K562 (cell line): Measurements from ENCODE around the gene PTCH2. TPM values are rescaled to one million over a fixed set of nuclear protein-coding genes. Genes with fewer than 3 reads are reported as not detected.

Experiments
- EHMT2 ChIP-seq: fragments of 450-650 bp; IDR thresholded peaks from 2 replicates; pipeline ENCODE4 v1.6.1; 2018; ENCODE audit warnings: antibody characterized with exemption
- ELK1 ChIP-seq: sonication (generic); formaldehyde crosslinking; IDR thresholded peaks from 2 replicates; pipeline ENCODE4 v1.8.1; 2022; ENCODE audit warnings: missing genetic modification reagents
- HBP1 ChIP-seq: fragments of 450-650 bp; formaldehyde crosslinking; IDR thresholded peaks from 2 replicates; pipeline ENCODE4 v1.4.0; 2022; ENCODE audit warnings: missing genetic modification characterization
- HES1 ChIP-seq: fragments of 450-650 bp; IDR thresholded peaks from 2 replicates; pipeline ENCODE4 v1.6.1; 2016; ENCODE audit warnings: low read depth, mild to moderate bottlenecking, moderate library complexity
- ILK ChIP-seq: fragments of 450-650 bp; IDR thresholded peaks from 2 replicates; pipeline ENCODE4 v1.6.1; 2016; ENCODE audit warnings: missing genetic modification characterization, low read depth, mild to moderate bottlenecking, missing compliant biosample characterization, moderate library complexity, borderline replicate concordance
- NBN ChIP-seq: fragments of 450-650 bp; IDR thresholded peaks from 2 replicates; pipeline ENCODE4 v1.6.1; 2016; ENCODE audit warnings: low read depth, mild to moderate bottlenecking
- PBX2 ChIP-seq, 2 experiments: IDR thresholded peaks in 1 of 2; conservative IDR thresholded peaks in 1 of 2; 2 replicates each; pipeline ENCODE4 v1.6.1; 2016; ENCODE audit warnings: low read depth in 2 of 2, mild to moderate bottlenecking in 1 of 2, missing compliant biosample characterization in 1 of 2, missing genetic modification characterization in 1 of 2, moderate library complexity in 1 of 2
- PHF8 ChIP-seq: fragments of 200-600 bp; sonication (generic); IDR thresholded peaks from 2 replicates; pipeline ENCODE4 v1.6.1; 2012; ENCODE audit warnings: mixed run types, mild to moderate bottlenecking, inconsistent platforms, low read length, moderate library complexity, borderline replicate concordance
- PML ChIP-seq: IDR thresholded peaks from 2 replicates; pipeline ENCODE4 v1.6.1; 2012; ENCODE audit warnings: low read length, inconsistent platforms
- XRCC4 ChIP-seq: IDR thresholded peaks from one replicate; pipeline ENCODE4 v1.6.1; 2011; ENCODE audit not compliant: insufficient read depth, insufficient read length; ENCODE audit errors: extremely low read depth
- XRCC5 ChIP-seq: fragments of 200-400 bp; formaldehyde crosslinking; IDR thresholded peaks from 2 replicates; pipeline ENCODE4 v1.6.1; 2017; ENCODE audit warnings: low read depth, mild to moderate bottlenecking, low read length
- ZEB2 ChIP-seq: fragments of 450-650 bp; IDR thresholded peaks from 2 replicates; pipeline ENCODE4 v1.6.1; 2016
- ZHX1 ChIP-seq: fragments of 150-350 bp; conservative IDR thresholded peaks from 2 replicates; pipeline ENCODE4 v1.6.1; 2014; ENCODE audit warnings: low read length
- ZNF133 ChIP-seq: fragments of 250-450 bp; sonication (Bioruptor Pico); IDR thresholded peaks from 2 replicates; pipeline ENCODE4 v1.4.0; 2020; ENCODE audit warnings: mild to moderate bottlenecking
- ZNF212 ChIP-seq: fragments of 450-650 bp; formaldehyde crosslinking; IDR thresholded peaks from 2 replicates; pipeline ENCODE4 v1.4.0; 2020; ENCODE audit warnings: mild to moderate bottlenecking
- ZNF232 ChIP-seq: sonication (generic); formaldehyde crosslinking; IDR thresholded peaks from 2 replicates; pipeline ENCODE4 v1.8.0; 2022; ENCODE audit warnings: mild to moderate bottlenecking, missing genetic modification reagents
- ZNF263 ChIP-seq: sonication (generic); formaldehyde crosslinking; IDR thresholded peaks from 2 replicates; pipeline ENCODE4 v1.8.0; 2022; ENCODE audit warnings: mild to moderate bottlenecking, missing genetic modification reagents, borderline replicate concordance
- ZNF583 ChIP-seq: fragments of 250-450 bp; sonication (Bioruptor Pico); IDR thresholded peaks from 2 replicates; pipeline ENCODE4 v1.4.0; 2020
- ZNF780A ChIP-seq: fragments of 250-450 bp; sonication (Bioruptor Pico); IDR thresholded peaks from 2 replicates; pipeline ENCODE4 v1.5.0; 2021; ENCODE audit warnings: mild to moderate bottlenecking
- polyA plus RNA-seq, 8 experiments: library from polyadenylated mRNA; depleted of rRNA in 4 of 8; stranded (reverse) in 5 of 8; unstranded in 3 of 8; fragments of >200 nt; fragmentation: Nextera tagmentation in 2 of 8; fragmentation: Illumina TruSeq in 1 of 8; extraction: Ambion mirVana in 2 of 8; extraction: Trizol in 1 of 8; gene quantifications; 2 replicates each; pipeline versions ENCODE4 v1.2.1 to v1.2.3, GENCODE V29; 2011 to 2014; ENCODE audit warnings: inconsistent platforms in 1 of 8, missing spikeins in 1 of 8
- total RNA-seq, 7 experiments: library from RNA; depleted of rRNA in 6 of 7; stranded (reverse); fragments of >200 nt in 6 of 7; fragmentation: Illumina TruSeq in 2 of 7; extraction: Trizol in 2 of 7; gene quantifications; 2 replicates each; pipeline versions ENCODE4 v1.2.1 to v1.2.3, GENCODE V29; 2011 to 2021; ENCODE audit warnings: low replicate concordance in 1 of 7

Gene PTCH2
- total and polyA plus RNA-seq, 9 of the 15 experiments (the other 6 are each of a cell fraction or from before 2014, with no cell fraction given), result 0.15 to 27.3 (median 0.48) TPM; not detected in 1

GRCh38 chr1:44775078-44775929 is 67.7 kb downstream of the PTCH2 start, which contains the start of gene RPS8 (continued):
- peak; percentile 84 for TF ChIP-seq ZHX1
- TF ChIP-seq HBP1, result peak; percentile 94
- peak; percentile 100 for TF ChIP-seq PHF8
- TF ChIP-seq ILK (tag), result no peak
- no peak for TF ChIP-seq PBX2 (CRISPR knock-in tag; IDR thresholded peaks at IDR 0.05; ENCODE audit: low read depth)
- 0 out of 2 replicates have a peak, but pooled peaks have one; percentile 4 for TF ChIP-seq PBX2 (tag; conservative IDR thresholded peaks at IDR 0.05; ENCODE audit: low read depth)
- peak; percentile 67 for TF ChIP-seq ZNF263 (CRISPR knock-in tag)
- TF ChIP-seq ELK1, result no peak
- TF ChIP-seq EHMT2, result peak; percentile 90
- peak; percentile 80 for TF ChIP-seq ZEB2
- peak; percentile 94 for TF ChIP-seq PML
- TF ChIP-seq ZNF780A (CRISPR knock-in tag), result no peak
- TF ChIP-seq ZNF583, result no peak
- no peak; the same call in 1 of the 2 replicates for TF ChIP-seq HES1
- TF ChIP-seq ZNF133 (CRISPR knock-in tag), result no peak
- peak; percentile 69; the same call in 1 of the 2 replicates for TF ChIP-seq ZNF232 (CRISPR knock-in tag)
- no peak for TF ChIP-seq XRCC4
- peak; percentile 97 for TF ChIP-seq NBN
- peak; percentile 34; the same call in 1 of the 2 replicates for TF ChIP-seq ZNF212
- TF ChIP-seq XRCC5, result no peak; the same call in 1 of the 2 replicates
